T-helper 2 cell treated with Interferon-gamma antibody and Interleukin-4, amounts not matched to agents 100 ng/mL and 5 ng/mL, for 36 hours (primary cell): ENCODE data around the gene PRG3. TPM values are rescaled to one million over a fixed set of nuclear protein-coding genes. Genes with fewer than 3 reads are reported as not detected.
"Not testable (repeated sequence)": the region's sequence is repeated elsewhere in the genome, so short reads cannot be mapped to it uniquely, and the experiment has no call there.

Experiments used
- intact Hi-C: fragments of 100-400 bp; cut with micrococcal nuclease; formaldehyde crosslinking; loops from one replicate; pipeline ENCODE4 v1.15.1; 2023
- total RNA-seq: library from RNA; stranded (reverse); gene quantifications from 2 replicates; pipeline ENCODE4 v1.2.3, GENCODE V29; 2022

Gene PRG3
- total RNA-seq, 1 donor from 2014 or later, result not detected

DNA sequence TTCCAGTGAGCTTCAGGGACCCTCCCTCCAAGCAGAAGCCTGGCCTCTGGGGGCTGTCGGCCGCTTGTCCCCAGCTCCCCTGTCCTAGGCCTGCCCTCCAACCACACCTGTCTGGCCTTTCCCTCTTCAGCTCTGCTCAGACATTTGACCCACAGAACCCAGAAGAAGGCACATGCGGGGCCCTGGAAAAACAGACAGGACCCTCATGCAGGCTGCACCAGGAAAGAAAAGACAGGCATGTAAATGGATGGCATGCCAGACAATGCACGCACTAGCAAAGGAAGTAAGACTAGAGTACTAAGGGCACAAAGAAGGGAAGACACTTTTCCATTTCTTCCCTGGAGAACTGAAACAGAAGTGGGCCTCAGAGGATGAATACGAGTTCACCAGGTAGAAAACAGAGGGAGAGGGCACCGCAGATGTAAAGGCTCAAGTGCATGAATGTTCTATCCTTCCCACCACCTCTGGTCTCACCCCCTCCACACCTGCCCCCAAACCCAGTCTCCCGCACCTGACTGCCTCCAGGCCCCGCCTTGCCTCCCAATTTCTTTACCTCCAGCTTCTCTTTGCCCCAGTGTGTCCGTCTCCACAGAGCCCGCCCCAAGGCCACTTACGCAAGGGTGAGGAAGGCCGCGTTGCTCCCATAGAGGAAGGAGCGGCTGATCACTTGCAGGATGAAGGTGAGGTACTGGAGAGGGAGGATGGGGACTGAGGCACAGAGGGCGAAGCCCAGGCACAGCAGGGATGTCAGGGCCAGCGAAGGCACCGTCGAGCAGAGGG, 28.6 kb upstream of the PRG3 start:
- intact Hi-C loops, result no loop called here

DNA sequence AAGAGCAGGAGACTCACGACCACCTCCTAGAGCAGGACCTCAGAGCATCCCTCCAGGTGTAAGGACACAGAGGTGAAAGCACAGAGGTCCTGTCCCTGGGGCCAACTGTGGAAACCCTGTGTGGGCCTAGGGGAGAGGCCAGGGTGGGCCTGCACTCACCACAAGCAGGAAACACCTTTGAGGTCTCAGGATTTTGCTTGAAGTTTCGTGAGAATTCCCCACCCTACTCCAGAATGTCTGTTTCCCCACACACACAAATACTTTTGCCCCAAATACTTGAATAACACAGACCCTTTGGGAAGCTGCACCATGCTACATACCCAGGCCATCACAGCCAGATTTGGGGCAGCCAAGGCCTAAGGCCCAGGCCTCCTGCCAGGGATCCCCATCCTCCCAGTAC, 27.8 kb upstream of the PRG3 start:
- intact Hi-C loops, result no loop called here

DNA sequence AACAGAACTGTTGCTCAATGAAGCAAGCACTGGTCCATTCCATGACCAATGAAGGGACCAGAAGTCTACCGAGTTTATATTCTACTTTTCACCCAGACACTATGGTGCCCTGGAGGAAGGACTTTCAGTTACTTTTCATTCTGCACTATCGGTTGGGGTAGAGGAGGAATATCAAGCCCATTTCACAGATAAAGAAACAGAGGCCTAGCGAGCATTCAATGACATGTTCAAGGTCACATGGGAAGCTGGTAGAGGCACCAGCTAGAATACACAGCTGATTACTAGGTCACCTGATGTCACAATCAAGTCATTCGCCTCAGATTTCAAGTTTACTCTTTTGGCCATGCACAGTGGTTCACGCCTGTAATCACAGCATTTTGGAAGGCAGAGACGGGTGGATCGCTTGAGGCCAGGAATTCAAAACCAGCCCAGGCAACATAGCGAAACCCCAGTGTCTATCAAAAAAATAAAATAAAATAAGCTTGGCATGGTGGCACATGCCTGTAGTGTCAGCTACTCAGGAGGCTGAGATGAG, 27.1 kb upstream of the PRG3 start:
- intact Hi-C loops, result no loop called here

DNA sequence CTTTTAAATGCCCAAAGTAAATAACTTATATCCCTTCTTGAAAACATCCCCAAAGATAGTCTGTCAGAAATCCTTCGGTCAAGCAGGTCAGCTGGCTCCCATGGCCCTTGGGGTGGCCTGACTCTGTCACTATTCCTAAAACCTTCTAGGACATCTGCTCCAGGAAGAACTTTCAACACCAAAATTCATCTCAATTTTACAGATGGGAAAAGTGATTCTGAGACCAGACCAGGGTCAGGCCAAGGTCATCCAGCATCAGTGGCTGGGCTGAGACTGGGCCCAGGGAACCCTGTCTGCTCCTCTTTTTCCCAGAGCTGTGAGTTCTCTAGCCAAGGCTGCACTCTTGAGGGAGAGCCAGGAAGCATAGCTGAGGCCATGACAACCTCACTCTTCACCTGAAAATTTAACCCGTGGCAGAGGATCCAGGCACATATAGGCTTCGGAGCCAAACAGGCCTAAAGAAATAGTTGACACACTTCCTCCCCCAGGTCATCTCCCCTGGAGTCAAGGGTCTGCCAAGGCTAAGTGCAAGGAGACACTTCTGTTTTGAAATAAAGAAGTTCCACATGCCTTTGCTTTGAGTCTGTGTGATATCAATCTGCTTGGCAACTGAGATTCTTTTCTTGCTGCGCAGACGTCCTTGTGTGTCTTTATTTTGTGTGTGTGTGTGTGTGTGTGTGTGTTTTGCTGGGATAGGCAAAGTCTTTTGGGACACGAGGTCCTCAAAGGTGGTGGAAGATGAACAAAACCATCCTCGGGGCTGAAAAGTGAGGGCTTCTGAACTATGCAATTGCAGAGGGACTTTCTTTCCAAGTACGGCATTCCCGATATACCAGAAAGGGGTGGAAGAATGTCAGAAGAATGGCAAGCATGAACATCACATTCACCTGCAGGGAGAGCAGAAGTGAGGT, 26.3 kb upstream of the PRG3 start:
- intact Hi-C loops, result no loop called here

DNA sequence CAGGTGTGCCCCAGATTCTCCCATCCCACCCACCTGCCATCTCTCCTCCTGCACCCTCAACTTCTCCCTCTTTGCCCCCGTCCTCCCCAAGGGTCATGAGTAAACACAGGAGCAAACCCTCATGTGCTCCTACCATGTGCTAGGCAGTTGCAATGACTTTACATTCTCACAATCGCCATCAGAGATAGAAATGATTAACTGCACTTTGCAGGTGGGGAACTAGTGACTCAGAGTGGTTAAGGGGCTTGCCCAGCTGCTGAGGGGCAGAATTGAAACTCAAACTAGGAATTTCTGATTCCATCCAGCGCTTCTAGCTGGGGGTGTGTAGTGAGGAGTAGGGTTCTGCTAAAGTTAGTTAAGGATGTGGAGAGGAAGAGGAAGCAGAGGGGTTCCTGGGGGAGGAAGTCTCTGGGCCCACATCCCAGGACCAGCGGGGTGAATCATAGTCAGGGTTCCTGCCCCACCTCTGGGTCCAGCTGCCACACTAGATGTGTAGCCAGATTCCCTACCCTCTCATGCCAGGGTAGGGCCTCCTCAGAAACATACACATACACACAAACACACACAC, 25.5 kb upstream of the PRG3 start:
- intact Hi-C loops, result no loop called here

DNA sequence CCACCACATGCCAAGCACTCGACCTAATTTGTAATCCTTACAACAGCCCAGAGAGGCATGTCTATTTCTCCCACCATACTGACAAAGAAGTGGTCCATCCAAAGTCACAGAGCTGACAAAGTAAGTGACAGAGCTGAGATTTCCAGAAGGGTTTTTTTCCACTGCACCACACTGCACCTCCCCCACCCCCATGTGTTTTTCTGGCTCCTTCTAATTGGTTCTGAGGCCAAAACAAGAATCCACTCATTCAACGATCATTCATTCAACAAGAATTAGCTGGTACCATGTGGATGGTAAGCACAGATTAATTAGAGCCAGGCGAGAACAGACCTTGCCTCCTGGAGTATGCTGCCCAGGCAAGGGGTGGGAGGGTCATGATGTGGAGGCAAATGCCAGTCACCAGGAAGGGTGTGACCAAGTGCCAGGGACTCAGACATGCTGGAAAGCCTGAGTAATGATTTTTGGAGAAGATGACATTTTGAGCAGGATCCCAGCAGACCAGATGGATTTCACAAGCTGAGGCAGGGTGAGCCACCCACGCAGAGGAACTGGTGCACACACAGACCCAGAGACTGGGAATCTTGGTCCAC, 24.4 kb upstream of the PRG3 start:
- intact Hi-C loops, result no loop called here

DNA sequence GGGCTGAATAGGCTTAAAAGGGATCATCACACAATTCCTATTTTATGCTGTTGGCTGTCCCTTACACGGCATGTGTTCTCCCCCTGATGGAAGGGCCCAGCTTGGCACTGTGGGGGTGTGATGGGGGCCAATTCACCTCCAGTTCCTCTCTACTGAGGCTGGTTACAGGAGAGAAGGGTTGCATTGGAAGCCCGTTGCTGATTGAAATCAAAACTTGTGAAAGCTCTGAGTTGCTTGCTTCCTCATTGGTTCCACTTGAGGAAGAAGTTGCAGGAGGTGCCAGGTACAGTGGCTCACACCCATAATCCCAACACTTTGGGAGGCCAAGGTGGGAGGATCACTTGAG, 22.8 kb upstream of the PRG3 start:
- intact Hi-C loops, result no loop called here

DNA sequence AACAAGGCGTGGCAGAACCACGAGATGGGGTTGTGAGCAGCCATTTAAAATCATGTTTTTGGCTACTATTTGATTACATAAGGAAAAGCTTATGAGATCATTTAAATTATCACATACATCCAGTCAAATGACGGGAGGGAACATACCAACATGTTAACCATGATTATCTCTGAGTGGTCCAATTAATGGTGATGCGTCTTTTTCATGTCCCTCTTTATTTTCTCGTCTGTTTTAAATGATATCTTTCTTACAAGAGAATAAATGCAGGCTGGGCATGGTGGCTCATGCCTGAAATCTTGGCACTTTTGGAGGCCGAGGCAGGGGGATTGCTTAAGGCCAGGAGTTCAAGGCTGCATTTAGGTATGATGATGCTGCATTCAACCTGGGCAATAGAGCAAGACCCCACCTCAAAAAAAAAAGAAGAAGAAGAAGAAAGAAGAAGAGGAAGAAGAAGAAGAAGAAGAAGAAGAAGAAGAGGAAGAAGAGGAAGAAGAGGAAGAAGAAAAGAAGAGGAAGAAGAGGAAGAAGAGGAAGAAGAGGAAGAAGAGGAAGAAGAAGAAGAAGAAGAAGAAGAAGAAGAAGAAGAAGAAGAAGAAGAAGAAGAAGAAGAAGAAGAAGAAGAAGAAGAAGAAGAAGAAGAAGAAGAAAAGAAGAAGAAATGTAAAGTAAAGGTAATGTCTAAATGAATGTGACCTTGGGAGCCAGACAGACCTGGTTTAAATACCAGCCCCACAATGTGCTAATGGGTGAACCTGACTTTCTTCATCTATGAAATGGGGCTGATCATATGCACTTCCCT, 22.3 kb upstream of the PRG3 start:
- intact Hi-C loops, result not testable (repeated sequence)

DNA sequence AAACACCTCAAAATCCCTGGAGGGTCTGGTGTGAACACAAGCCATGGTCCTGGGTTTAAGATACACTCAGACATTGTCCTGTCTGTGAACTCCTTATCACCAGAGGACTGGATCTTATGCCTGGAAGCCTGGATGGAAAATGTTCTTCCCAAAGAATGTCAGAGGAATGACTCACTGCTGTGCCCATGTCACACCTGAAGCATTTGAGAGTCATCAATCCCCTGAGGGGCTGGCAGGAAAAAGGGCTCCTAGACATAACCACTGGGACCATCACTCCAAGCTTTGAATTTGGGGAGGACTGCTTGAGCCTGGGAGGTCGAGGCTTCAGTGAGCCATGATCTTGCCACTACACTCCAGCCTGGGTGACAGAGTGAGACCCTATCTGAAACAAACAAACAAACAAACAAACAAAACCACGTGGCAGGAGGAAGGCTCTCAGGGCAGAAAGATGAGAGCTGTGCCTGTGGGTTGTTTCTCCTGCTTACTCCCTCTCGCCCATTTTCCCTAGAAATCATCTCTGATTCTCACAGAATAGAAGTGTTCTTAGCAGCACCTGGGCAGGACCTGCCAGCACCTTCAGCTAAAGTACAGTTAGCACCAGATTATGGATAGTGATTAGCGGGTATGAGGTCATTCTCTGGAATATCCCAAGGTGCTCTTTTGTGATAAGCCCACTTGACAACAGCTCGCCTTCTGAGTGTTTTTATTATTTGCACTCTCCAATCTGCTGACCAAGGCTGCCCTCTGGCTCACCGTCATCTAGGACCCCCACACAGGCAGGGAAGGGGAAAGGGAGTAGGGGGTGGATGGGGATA, 21.4 kb upstream of the PRG3 start:
- intact Hi-C loops, result no loop called here

DNA sequence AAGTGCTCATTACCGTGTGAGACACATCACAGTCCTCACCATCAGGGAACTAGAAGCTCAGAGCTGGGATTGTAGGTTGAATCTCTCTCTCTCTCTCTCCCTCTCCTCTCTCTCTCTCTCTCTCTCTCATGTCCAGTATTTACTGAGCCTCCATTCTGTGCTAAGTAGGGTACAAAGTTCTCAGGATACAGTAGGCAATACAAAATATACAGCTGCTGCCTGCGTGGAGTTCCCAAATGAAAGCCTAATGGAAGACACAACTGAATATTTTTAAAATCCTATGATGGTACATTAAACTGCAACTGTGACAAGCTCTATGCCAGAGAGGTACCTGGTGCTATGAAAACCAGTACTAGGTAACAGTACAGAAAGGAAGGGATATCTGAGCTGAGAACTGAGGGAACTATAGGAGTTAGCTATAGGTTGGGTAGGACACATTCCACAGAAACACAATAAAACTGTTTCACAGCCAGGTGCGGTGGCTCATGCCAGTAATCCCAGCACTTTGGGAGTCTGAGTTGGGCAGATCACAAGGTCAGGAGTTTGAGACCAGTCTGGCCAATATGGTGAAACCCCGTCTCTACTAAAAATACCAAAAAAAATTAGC, 19.1 kb upstream of the PRG3 start:
- intact Hi-C loops, result no loop called here

DNA sequence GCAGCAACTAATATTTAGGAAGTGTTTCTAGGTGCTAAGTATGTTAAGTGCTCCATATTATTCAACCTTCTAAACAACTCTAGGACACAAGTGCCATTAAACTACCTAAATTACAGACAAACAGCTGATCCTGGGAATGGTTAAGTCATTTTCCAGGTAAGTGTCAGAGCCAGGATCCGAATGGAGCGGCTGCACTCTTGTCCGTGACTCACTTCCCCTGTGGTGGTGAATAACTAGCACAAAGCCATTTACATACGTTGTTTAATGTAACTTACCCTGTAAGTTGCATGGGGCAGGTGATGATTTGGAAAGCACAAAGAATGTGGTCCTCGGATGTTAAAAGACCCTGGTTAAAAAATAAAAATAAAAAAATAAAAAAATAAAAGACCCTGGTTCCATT, 18.3 kb upstream of the PRG3 start:
- intact Hi-C loops, result no loop called here

DNA sequence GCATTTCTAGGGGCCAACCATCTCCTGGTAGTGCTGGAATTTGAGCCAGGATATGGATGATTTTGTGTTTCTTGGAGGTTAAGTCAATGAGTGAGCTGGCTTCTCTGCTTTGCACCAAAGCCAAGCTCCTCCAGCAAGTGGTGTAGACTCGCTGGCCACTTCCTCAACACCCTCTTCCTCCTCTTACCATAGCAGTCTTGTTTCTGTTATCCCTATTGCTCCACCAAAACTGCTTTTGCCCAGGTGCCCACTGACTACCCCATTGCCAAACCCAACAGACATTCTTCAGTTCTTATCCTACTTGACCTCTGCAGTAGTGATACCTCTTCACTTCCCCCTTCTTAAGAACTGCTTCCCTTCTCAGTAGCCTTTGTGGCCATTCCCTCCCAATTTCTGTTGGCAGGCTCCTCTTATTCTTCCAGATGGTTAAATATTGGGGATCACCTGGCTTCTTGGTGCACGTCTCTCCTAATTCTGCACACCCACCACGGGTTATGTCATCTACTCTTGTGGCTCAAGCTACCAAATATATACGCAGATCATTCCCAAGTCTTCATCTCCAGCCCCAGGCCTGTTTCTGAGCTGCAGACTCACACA, 16.5 kb upstream of the PRG3 start:
- intact Hi-C loops, result no loop called here

DNA sequence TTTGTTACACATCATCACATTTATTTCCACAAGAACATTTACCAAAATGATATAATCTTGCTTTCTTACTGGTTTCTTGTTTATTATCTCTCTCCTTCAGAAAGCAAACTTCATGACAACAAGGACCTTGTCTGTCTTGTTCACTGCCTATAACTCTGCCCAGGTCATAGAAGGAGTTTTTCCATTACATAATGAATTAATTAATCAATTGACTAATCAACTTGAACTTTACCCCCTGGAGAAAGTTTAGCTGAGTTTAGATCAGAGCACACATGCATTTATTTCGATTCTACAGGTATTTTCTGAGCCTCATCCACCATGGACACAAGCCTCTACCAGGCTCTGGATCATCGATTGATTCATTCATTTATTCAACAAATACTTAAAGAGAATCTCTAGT, 15.8 kb upstream of the PRG3 start:
- intact Hi-C loops, result no loop called here

DNA sequence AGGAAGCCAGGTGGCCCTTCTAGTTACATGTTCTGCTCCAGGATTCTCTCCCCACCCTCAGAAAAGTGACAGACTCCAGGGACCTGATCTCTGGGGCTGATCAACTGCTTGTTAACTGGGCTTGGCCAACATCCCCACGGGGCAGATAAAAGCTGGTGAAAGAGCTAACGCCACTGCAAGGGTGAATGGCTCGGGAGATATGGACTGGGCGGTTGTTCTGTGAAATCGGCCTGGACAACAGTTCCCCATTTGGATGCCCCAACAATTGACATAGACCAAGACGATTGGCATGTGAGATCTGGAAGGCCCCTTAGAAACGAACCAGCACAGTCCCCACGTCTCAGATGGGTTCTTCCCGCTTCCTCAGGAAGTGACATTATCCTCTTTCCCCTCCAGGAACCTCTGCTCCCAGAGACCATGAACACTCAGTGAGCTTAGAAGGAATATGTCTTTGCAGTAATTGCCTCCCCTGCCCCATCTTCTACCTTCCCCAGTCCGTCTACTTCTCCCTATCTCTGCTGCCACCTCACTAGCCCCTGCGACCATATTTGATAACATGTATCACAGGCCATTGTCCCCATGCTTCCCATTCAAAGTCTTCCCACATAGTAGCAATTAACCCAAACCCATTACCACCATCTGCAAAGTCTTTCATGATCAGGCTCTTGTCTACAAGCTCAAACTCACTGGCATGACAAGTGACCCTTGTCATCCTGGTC, 15.1 kb upstream of the PRG3 start:
- intact Hi-C loops, result no loop called here

DNA sequence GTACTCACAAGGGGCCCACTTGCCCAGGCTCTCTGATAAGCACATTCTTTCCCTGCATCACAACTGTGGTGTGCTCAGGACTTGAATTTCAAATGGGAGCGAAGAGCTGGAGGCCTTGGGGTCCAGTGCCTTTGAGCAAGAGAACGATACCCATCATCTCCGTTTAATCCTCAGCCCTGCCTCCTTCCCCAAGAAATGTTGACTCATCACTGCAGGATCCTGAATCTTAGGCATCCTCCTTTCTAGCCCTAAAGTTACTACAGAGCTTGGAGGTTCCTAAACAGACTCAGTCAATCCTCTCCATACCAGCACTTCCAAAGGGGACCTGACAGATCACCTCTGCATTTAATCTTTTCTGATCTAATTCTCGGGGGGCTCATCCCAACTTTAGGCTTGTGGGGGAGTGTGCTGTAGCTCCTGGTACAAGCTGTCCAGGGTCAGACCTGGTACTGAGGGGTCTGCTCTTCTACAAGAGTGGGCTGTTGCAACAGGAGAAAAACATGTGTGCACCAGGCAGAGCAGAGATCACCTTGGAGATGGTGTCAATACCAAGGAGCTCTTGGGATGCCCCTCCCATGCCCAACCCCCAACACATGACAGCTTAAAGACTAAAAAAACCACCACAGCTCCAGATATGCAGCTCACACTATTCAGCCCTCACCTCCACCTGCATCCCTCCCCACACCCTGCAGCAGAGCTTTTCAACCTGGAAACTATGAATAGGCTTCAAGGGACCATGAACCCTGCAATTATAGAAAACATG, 13.4 kb upstream of the PRG3 start:
- intact Hi-C loops, result no loop called here

DNA sequence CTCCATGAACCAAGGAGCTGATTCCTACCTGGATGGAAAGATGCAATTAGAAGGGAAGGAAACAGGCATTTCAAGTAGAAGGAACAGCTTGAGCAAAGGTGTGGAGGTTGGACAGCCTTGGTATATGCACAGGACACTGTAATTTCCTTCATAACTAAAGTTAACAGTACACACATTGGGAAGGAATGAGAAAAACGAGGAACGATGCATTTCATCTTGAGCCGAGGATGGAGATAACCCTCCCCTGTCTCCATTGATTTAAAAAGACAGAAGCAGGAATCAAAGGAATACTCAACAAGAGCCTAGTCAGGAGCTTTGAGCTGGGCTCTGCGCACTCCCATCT, 11.8 kb upstream of the PRG3 start:
- intact Hi-C loops, result no loop called here

DNA sequence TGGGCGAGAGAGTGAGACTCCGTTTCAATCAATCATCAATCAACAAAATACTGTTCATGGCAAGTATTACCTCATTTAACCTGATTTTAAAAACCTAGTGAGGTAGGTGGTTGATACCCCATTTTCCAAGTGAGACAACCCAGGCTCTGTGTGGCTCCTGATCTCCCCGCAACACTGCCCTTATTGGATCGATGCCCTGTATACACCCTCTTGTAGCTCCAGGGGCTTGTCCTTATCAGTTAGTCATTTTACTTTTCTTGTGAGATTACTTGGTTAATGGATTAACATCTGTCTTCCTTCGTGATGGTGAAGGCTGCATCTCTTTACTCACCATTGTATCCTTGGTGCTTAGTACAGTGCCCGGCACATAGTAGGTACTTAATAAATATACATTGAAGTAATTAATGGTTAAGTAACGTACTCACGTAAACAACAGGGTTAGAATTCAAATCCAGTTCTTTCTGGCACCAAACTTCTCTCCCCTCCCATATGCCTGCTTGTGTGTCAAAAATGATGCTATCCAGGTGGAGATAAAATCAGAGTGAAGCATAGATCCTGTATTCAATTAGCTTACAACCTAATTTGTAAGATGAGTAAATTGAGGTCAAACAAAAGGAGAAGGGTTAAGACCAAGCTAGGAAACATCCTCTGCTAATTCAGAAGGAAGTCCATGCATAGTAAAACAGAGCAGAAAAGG, 11.3 kb upstream of the PRG3 start:
- intact Hi-C loops, result no loop called here
